Fibroblast of skin of left biceps (primary cell): ENCODE results near the gene ERP27.

Source experiments
- DNase-seq, 2 experiments: peaks; one replicate each; pipeline ENCODE4 v3.0.0-alpha.2; 2013; ENCODE audit warnings: low read depth in 2 of 2

The ERP27 gene

DNA sequence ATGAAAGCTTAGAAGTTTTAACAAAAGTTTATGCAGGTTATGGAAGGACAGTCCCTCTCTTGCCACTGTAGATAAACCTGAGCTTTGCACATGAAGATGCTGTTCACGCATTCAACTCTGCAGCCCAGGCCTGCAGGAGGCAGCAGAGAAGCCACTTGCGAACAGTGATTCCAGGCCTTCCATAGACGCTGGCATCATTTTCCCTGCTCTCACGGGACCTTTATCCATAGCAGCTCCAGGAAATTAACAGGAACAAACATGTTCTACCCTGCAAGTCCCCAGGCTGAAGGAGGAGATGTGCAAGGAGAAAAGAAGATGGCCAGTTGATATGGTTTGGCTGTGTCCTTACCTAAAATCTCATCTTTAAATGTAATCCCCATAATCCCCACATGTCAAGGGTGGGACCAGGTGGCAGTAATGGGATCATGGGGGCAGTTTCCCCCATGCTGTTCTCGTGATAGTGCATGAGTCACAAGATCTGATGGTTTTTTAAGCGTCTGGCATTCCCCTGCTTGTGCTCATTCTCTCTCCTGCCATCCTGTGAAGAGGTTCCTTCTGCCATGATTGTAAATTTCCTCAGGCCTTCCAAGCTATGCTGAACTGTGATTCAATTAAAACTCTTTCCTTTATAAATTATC, 2.0 kb downstream of the ERP27 start:
- no peak for DNase-seq

GRCh38 chr12:14935031-14935430, 3.3 kb downstream of the ERP27 start:
- no peak for DNase-seq

- DNase-seq = no peak
Observed at GRCh38 chr12:14934511-14934910, 3.8 kb downstream of the ERP27 start.

DNA sequence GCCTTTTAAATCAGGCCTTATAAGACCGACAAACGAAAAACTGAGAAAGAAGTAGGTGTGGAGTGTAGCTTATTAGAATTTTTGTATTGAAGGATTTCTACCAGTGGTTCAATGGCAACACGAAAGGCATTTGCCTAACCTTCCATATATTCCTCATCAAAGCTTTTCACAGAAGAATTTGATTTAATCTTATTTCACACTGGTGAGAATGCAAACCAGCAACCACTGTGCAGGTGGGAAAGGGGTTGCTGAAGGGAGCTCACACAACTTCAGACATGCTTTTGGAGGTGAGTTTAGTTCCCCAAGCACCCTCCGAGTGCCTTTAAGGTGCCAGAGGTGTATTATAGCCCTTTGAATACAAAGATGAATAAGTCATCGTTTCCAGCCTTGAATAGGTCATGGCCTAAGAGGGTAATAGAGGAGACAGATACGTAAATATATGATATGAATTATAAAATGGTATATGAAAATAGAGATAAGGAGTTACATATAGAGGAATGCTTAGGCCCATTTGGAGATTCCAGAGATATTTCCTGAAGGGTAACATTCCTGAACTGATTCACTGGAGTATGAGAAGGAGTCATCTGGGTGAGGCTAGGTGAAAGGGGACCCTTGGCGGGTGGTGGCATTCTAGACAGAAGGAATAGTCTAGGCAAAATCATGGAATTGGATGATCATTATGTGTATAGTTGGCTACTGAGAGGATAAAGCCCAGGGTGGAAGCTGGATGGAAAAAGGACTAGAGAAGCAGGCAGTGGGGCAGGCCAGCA, 6.4 kb downstream of the ERP27 start:
- no peak for DNase-seq

GRCh38 chr12:14931359-14931758, 7.0 kb downstream of the ERP27 start:
- no peak for DNase-seq

GRCh38 chr12:14930299-14930698, 8.0 kb downstream of the ERP27 start:
- DNase-seq = no peak

DNA sequence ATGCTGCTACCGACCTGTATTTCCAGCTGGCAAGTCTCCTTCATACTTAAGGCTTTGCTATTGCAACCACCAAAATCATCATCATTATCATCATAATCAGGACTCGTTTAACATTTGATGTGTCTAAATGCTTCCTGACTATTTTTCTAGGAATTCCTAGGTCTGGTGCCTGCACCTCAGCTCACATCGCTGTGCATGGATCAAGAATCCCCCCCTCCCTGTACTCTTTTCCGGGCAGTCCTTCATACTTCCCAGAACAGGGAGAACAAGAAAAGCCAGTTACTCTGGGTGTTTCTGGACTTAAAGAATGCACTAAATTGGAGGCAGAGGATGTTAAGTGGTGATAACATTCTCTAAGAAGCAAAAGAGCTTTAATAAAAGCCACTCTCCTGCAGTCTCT, 9.4 kb downstream of the ERP27 start:
- DNase-seq = no peak

DNA sequence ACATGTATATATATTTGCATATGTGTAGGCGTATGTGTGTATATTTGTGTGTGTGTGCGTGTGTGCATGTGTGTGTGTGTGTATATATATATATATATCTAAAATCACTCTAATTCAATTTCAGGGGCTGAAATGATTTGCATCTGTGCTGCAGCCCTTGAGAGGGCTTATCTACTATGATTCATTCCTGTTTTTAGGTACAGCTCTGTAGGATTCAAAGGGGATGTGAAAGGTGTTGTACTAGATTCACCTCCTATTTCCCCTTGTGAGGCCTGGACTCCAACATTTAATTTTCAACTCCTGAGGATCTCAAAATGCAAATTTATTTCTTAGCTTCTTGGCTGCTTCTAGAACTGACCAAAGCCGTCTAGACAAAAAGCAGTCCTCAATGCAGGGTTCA, 11.1 kb downstream of the ERP27 start:
- no peak for DNase-seq

GRCh38 chr12:14924541-14924940, 13.8 kb downstream of the ERP27 start:
- no peak for DNase-seq

DNA sequence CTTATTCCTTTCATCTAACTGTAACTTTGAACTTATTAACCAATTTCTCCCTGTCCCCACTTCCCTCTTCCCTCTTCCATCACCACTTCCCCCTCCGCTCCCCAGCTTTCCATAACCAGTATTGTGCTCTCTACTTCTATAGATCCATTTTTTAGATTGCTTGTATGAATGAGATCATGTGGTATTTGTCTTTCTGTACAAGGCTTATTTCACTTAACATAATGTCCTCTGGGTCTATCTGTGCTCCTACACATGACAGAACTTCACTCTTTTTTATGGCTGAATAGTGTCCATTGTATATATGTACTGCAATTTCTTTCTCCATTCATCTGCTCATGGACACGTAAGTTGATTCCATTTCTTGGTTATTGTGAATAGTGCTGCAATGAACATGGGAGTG, 14.4 kb downstream of the ERP27 start:
- no peak for DNase-seq

GRCh38 chr12:14921218-14921617, 17.1 kb downstream of the ERP27 start:
- no peak for DNase-seq

DNA sequence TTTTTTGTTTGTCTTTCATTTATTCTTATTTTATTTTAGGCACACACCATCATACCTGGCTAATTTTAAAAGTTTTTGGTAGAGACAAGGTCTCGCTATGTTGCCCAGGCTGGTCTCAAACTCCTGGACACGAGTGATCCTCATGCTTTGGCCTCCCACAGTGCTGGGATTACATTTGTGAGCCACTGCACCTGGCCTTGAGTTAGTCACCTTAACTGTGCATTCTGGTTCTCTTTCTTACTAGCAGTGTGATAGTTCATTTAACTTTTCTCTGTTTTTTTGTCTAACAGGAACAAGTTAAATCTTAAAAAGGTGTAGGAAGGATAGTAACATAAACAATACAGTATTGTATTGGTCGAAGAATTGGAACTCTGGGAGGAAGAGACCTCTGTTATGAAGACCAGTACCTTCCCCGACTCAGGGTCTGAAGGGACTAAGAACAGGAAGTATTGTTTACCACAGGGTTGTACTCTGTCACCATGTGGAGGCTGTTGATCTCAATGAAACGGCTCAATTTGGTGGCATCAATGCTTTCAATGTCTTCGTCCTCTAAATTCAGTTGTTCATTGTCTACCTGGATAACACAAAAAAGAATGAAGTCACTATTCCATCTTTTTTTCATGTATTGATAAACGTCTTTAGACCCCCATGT, 17.7 kb downstream of the ERP27 start:
- no peak for DNase-seq

GRCh38 chr12:14919455-14919854, 18.9 kb downstream of the ERP27 start:
- no peak for DNase-seq

GRCh38 chr12:14915736-14916135, 22.6 kb downstream of the ERP27 start:
- no peak for DNase-seq

GRCh38 chr12:14913381-14913781, 25.0 kb downstream of the ERP27 start:
- no peak for DNase-seq

DNA sequence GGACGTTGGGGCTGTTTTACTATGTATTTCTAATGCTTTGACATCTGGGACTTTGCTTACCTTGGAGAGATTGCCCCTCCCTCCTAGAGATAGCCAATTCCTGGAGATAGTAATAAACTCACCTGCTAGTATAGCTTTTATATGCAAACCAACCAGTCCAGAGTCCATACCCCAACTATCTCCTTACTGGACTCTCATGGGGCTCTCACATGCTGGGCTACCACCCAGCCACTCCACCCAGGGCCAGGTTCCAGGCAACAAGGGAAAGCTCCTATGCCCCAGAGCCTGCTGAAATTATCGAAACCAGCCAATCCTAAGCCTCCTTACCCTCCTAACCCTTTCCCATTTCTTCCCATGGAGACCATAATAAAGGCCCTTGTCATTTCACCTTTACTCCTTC, 27.2 kb downstream of the ERP27 start:
- no peak for DNase-seq

DNA sequence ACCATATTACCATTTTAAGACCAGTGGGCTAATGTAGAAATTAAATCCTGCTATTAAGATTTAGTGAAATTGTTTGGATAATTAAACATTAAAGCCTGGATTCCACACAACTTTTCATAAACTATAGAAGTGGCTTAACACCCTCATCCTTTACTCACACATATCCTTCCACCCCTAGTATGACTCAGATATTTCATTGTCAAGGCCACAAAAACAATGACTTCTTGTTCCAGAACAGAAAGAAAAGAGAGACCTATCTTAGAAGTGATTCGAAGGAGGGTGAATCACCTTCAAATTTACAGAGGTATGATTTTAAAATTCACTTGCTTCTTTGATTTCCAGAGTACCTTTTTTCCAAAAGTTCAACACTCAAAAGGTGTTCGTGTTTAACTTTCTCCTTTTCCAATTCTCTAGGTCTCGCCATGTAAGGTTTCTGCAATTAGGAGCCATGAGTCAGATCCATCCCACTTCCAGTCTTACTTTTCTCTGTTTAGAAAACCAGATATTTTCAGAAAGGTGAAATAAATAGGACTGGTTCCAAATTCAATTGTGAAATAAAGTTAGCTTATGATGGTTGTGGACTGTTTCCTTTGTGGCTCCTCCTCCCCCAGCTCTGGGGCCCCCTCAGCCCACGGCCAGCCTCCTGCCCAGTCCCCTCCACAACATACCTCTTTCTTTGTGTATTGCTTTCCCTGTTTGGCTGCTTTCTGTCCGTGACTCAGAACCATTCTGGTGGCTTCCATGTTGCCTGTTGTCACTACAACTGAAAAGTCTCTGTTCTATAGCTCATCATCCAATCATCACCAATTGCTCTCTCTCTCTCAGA, 28.0 kb downstream of the ERP27 start:
- DNase-seq = no peak

DNA sequence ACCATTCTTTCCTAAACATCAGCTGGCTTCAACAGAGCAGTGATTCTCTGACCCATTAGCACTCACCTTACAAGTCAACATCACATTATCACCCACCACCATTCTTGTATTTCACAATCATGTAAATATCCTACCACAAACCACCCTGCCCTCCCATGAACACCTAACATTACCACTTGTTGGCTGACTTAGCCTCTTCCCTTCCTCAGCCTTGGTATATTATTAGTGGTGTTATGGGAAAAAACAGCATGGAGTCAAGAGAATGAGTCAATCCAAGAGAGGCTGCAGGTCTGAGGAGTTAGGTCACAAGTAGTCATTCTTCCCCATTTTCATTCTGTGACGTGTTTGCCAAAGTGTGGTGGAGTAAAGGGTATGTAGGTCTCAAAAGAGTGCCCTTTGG, 30.4 kb downstream of the ERP27 start:
- DNase-seq = no peak

DNA sequence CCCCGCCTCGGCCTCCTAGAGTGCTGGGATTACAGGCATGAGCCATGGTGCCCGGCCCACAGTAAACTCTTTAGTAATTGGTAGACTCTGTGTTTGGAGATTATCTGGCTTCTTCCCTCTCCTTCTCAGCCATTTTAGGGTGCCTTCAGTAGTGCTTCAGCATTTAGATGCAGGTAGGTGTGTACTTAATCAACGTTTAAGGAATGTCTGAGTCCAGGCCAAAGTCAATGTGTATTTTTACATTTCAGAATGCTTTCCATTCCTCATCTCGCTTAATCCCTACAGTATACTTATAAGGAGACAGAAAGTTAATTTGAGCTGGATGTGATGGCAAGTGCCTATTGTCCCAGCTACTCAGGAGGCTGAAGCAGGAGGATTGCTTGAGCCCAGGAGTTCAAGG, 32.2 kb downstream of the ERP27 start:
- no peak for DNase-seq

GRCh38 chr12:14905269-14906004, 32.9 kb downstream of the ERP27 start:
- no peak for DNase-seq

DNA sequence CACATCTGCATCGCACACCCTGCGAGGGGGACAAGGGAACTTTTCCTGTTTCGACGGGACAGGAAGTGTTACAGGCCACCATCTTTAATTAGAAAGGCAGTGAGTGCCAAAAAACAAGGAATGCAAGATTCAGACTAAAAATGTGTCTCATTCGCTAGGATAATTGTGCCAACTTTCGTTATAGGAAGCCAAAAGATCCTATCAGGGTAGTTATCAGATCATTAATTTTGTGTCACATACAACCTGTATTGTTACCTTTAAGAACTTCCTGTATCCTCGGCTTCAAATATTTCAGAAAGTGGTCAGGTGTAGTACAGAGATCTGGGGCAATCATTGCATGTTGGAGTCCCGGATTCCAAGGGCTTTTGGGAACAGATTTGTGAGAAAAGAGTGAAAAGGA, 33.5 kb downstream of the ERP27 start:
- DNase-seq = no peak
